GM18861 (cell line): ENCODE results near the gene EYS.
"Not testable (repeated sequence)": the region's sequence is repeated elsewhere in the genome, so short reads cannot be mapped to it uniquely, and the experiment has no call there.

Experiments used
- ATAC-seq: cut with Tn5 transposase; IDR thresholded peaks from one replicate; pipeline ENCODE4 v1.9.1; 2021; ENCODE audit not compliant: unreplicated experiment

The EYS gene

GRCh38 chr6:63783096-63783495, 1923.9 kb downstream of the EYS start:
- no peak for ATAC-seq

- ATAC-seq: no peak
Measured at GRCh38 chr6:63774961-63775360, 1932.1 kb downstream of the EYS start.

GRCh38 chr6:63773200-63773599, 1933.8 kb downstream of the EYS start:
- ATAC-seq: no peak

- ATAC-seq: no peak
Measured at GRCh38 chr6:63765828-63766227, 1941.2 kb downstream of the EYS start.

- no peak for ATAC-seq
Measured at GRCh38 chr6:63764318-63764916, 1942.6 kb downstream of the EYS start.

GRCh38 chr6:63760199-63760598, 1946.8 kb downstream of the EYS start:
- ATAC-seq: no peak

- ATAC-seq: no peak
Measured at GRCh38 chr6:63759605-63760105, 1947.4 kb downstream of the EYS start.

GRCh38 chr6:63757826-63758225, 1949.2 kb downstream of the EYS start:
- no peak for ATAC-seq

GRCh38 chr6:63757275-63757674, 1949.8 kb downstream of the EYS start:
- not testable (repeated sequence) for ATAC-seq

- no peak for ATAC-seq
Measured at GRCh38 chr6:63750400-63750799, 1956.6 kb downstream of the EYS start.

- ATAC-seq: no peak
Measured at GRCh38 chr6:63745784-63746183, 1961.2 kb downstream of the EYS start.

GRCh38 chr6:63744810-63745209, 1962.2 kb downstream of the EYS start:
- no peak for ATAC-seq

GRCh38 chr6:63743691-63744090, 1963.3 kb downstream of the EYS start:
- ATAC-seq: no peak

- ATAC-seq: no peak
Measured at GRCh38 chr6:63742060-63742459, 1965.0 kb downstream of the EYS start.

- ATAC-seq: no peak
Measured at GRCh38 chr6:63740709-63741108, 1966.3 kb downstream of the EYS start.

GRCh38 chr6:63739094-63739687, 1967.8 kb downstream of the EYS start:
- no peak for ATAC-seq

- not testable (repeated sequence) for ATAC-seq
Measured at GRCh38 chr6:63738190-63738589, 1968.8 kb downstream of the EYS start.

- ATAC-seq: no peak
Measured at GRCh38 chr6:63734923-63735322, 1972.1 kb downstream of the EYS start.

- ATAC-seq: no peak
Measured at GRCh38 chr6:63732336-63732735, 1974.7 kb downstream of the EYS start.

GRCh38 chr6:63731930-63732329, 1975.1 kb downstream of the EYS start:
- no peak for ATAC-seq

- no peak for ATAC-seq
Measured at GRCh38 chr6:63730311-63730710, 1976.7 kb downstream of the EYS start.

- ATAC-seq: peak; percentile 84
Measured at GRCh38 chr6:63724721-63725120, 1982.3 kb downstream of the EYS start.

- ATAC-seq: no peak
Measured at GRCh38 chr6:63721181-63721580, 1985.8 kb downstream of the EYS start.
